MCF 10A (cell line): Measurements from ENCODE around the gene DNAJB7. TPM values are rescaled to one million over a fixed set of nuclear protein-coding genes. Genes with fewer than 3 reads are reported as not detected.

Experiments used
- BruUV-seq: library from RNA; stranded (reverse); fragments of 400-500 nt; replicated peaks from 2 replicates; lab custom pipeline; 2021; lab: Mats Ljungman, UMichigan
- CTCF ChIA-PET: fragments of 300-600 bp; sonication (Branson Sonifier 250); formaldehyde crosslinking; extraction: SDS; loops from one replicate; lab custom pipeline; 2021; ENCODE audit warnings: antibody characterized with exemption, inconsistent platforms; lab: Yijun Ruan, JAX
- POLR2A ChIA-PET: fragments of 300-600, 350-650 bp; sonication (Branson Sonifier 250); formaldehyde crosslinking; extraction: SDS; loops from one replicate; lab custom pipeline; 2020; ENCODE audit warnings: antibody characterized with exemption, inconsistent platforms; lab: Yijun Ruan, JAX
- DNase-seq: peaks from one replicate; pipeline ENCODE4 v3.0.0-alpha.2; 2018; ENCODE audit not compliant: unreplicated experiment
- H3K27ac Mint-ChIP-seq: one replicate; pipeline ENCODE4 v1.8.0; 2022; ENCODE audit warnings: mild to moderate bottlenecking, low read depth, mixed read lengths; ENCODE audit not compliant: unreplicated experiment
- H3K27me3 Mint-ChIP-seq: one replicate; pipeline ENCODE4 v1.8.0; 2022; ENCODE audit warnings: mixed read lengths; ENCODE audit not compliant: insufficient read depth, unreplicated experiment
- H3K36me3 Mint-ChIP-seq: one replicate; pipeline ENCODE4 v1.8.0; 2022; ENCODE audit warnings: mild to moderate bottlenecking, moderate library complexity, mixed read lengths; ENCODE audit not compliant: insufficient read depth, unreplicated experiment
- H3K4me1 Mint-ChIP-seq: one replicate; pipeline ENCODE4 v1.8.0; 2022; ENCODE audit warnings: mixed read lengths; ENCODE audit not compliant: insufficient read depth, unreplicated experiment
- H3K4me3 Mint-ChIP-seq: one replicate; pipeline ENCODE4 v1.8.0; 2022; ENCODE audit warnings: mild to moderate bottlenecking, moderate library complexity, mixed read lengths; ENCODE audit not compliant: unreplicated experiment
- H3K9me3 Mint-ChIP-seq: one replicate; pipeline ENCODE4 v1.8.0; 2022; ENCODE audit warnings: mixed read lengths; ENCODE audit not compliant: unreplicated experiment
- CTCF ChIP-seq: fragments of 200-600 bp; IDR thresholded peaks from one replicate; pipeline ENCODE4 v1.8.0; 2022; ENCODE audit warnings: antibody characterized with exemption, mild to moderate bottlenecking; ENCODE audit not compliant: unreplicated experiment
- intact Hi-C: fragments of 100-400 bp; cut with micrococcal nuclease; formaldehyde crosslinking; loops from 2 replicates; pipeline ENCODE4 v1.14.1; 2022
- microRNA-seq: library from miRNA; unstranded; fragments of <30 nt; microRNA quantifications from one replicate; pipeline ENCODE4 v1.2.0, GENCODE V29; 2022
- total RNA-seq: library from RNA; stranded (reverse); gene quantifications from 2 replicates; pipeline ENCODE4 v1.2.3, GENCODE V29; 2022

Gene DNAJB7
- total RNA-seq, 1 experiment from 2014 or later: not detected

- H3K36me3 Mint-ChIP-seq: peaks cover 18% of the 10 kb centered on the region
- no peak for TF ChIP-seq CTCF
- H3K27ac Mint-ChIP-seq: peak overlapping the region; percentile 94
- intact Hi-C loops: no loop called here
- CTCF ChIA-PET: interaction anchor here (0.6 to 1.6 kb wide), 7 partner anchors 9 to 336 kb away, joined by 3 to 7 read pairs (median 3); no protein-coding TSS in a partner anchor
- H3K4me3 Mint-ChIP-seq: peak overlapping the region; percentile 95
- POLR2A ChIA-PET: interaction anchor here (0.5 to 6.6 kb wide), 7 partner anchors 9 to 285 kb away, joined by 3 to 58 read pairs (median 4); partner anchors contain the start of genes ST13 and XPNPEP3
- no peaks in the 10 kb centered on the region for H3K9me3 Mint-ChIP-seq
- H3K4me1 Mint-ChIP-seq: peaks cover 16% of the 10 kb centered on the region
- DNase-seq: no peak
- H3K27me3 Mint-ChIP-seq: no peaks in the 10 kb centered on the region
- BruUV-seq: TSS peak; percentile 36
Measured at GRCh38 chr22:40818192-40818746, 43.6 kb downstream of the DNAJB7 start.

GRCh38 chr22:40817737-40818136 is 44.2 kb downstream of the DNAJB7 start:
- peaks cover 16% of the 10 kb centered on the region for H3K4me1 Mint-ChIP-seq
- no peak for TF ChIP-seq CTCF
- H3K36me3 Mint-ChIP-seq: peaks cover 17% of the 10 kb centered on the region
- H3K9me3 Mint-ChIP-seq: no peaks in the 10 kb centered on the region
- H3K27ac Mint-ChIP-seq: peak overlapping the region; percentile 94
- CTCF ChIA-PET: interaction anchor here (0.8 to 1.2 kb wide), 2 partner anchors 19 to 30 kb away, joined by 3 to 4 read pairs; no protein-coding TSS in a partner anchor
- no peak for DNase-seq
- no TSS peak for BruUV-seq
- POLR2A ChIA-PET: interaction anchor here (0.5 to 6.6 kb wide), 4 partner anchors 17 to 210 kb away, joined by 3 to 58 read pairs (median 4); partner anchors contain the start of genes ST13 and XPNPEP3
- intact Hi-C loops: no loop called here
- no peaks in the 10 kb centered on the region for H3K27me3 Mint-ChIP-seq
- peak overlapping the region; percentile 95 for H3K4me3 Mint-ChIP-seq

- no peak for TF ChIP-seq CTCF
- POLR2A ChIA-PET: interaction anchor here (0.7 to 1.3 kb wide), 2 partner anchors 11 to 1293 kb away, joined by 3 read pairs; no protein-coding TSS in a partner anchor
- no TSS peak for BruUV-seq
- H3K27ac Mint-ChIP-seq: no peak overlapping the region
- H3K27me3 Mint-ChIP-seq: no peaks in the 10 kb centered on the region
- CTCF ChIA-PET: interaction anchor here (0.7 kb wide), 1 partner anchor 168 kb away, joined by 3 read pairs; no protein-coding TSS in a partner anchor
- peaks cover 30% of the 10 kb centered on the region for H3K4me1 Mint-ChIP-seq
- peaks cover 6% of the 10 kb centered on the region for H3K36me3 Mint-ChIP-seq
- intact Hi-C loops: no loop called here
- no peak for DNase-seq
- H3K4me3 Mint-ChIP-seq: no peak overlapping the region
- H3K9me3 Mint-ChIP-seq: no peaks in the 10 kb centered on the region
Measured at GRCh38 chr22:40813912-40814315, 48.0 kb downstream of the DNAJB7 start.

Small RNA genes within 50 kb of the gene (microRNA-seq; reads per million reads assigned to microRNA genes)
- 2.2 reads per million, percentile 16 among the genes with 10 or more reads in this experiment for gene MIR4766

Other genes starting within 250 kb of the DNAJB7 start
- 47.2 and 52.7 TPM in 2 replicates for gene MRTFA, start 225.4 kb downstream of the DNAJB7 start, total RNA-seq
- gene MCHR1, start 182.6 kb downstream of the DNAJB7 start, total RNA-seq: not detected in 2 replicates
- 21.1 and 22.3 TPM in 2 replicates for gene SLC25A17, start 42.8 kb downstream of the DNAJB7 start, total RNA-seq
- 191 and 231 TPM in 2 replicates for gene ST13, start 5.5 kb downstream of the DNAJB7 start, total RNA-seq
- 33.1 and 47.2 TPM in 2 replicates for gene XPNPEP3, start 5.0 kb downstream of the DNAJB7 start, total RNA-seq
- 46.7 and 71.3 TPM in 2 replicates for gene RBX1, start 89.3 kb upstream of the DNAJB7 start, total RNA-seq
- 53.3 and 54.1 TPM in 2 replicates for gene EP300, start 230.5 kb upstream of the DNAJB7 start, total RNA-seq